Measurements from ENCODE around the gene MB.

GRCh38 chr22:35589071-35589755 lies 27.9 kb downstream of the MB start:
- TF ChIP-seq EZH2 (IDR thresholded peaks at IDR 0.05), result no peak
- no peak for TF ChIP-seq CTCF (IDR thresholded peaks at IDR 0.05)
